Measurements from ENCODE around the gene ZC3H4. TPM values are rescaled to one million over a fixed set of nuclear protein-coding genes. Genes with fewer than 3 reads are reported as not detected.

ZC3H4 gene
- total and polyA plus RNA-seq, 9 donors, result 10.7 to 58.2 (median 45.5) TPM

DNA sequence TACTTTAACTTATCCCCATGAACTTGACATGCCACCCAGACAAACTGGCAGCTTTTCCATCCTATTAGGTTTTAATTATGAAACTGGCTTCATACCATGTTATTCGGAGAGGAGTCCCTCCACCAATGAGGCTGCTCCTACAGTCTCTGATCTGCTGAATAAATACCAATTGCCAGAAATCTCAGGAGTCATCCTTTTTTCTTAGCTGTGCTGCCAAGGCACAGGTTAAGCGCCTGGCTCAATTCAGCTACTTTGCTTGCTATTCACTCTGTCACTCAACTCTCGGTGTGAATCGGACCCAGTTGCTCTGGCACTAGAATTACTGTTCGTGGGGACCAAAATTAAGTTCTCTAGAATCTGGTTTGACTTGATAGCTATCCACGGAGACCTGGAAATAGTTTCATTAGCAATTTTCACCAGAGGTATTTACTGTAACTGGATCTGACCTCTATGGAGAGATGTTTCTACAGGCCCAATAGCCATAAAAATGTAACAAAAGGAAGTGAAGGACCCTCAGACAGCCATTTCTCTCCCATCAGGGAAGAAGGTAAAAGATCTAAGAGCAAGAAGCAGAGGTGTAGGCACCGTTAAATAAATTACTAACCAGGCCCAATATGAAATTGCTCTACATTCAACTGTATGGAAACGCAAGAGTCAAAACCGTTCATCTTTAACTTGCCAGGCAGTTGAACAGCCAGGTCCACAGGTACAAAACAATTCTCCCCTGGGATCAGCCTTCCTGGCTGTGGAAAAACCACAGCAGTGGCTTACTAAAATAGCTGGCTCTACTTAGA, 5.4 kb downstream of the ZC3H4 start:
- WGBS, 3 donors, result 85 to 89% (median 87%) methylated on average over 9 of the region's 9 CpGs
- DNase-seq, result no peak
- intact Hi-C loops (cut with DNase I), result no loop called here
- H3K9me3 ChIP-seq, result no peaks in the 10 kb centered on the region
- H3K27ac ChIP-seq, result no peak overlapping the region
- no peak overlapping the region for H3K4me3 ChIP-seq
- H3K4me1 ChIP-seq (ENCODE audit: insufficient read depth), result peaks cover 2% of the 10 kb centered on the region
- TF ChIP-seq EP300 (IDR thresholded peaks at IDR 0.05) (no peak), POLR2A (IDR thresholded peaks at IDR 0.05) (no peak)
- TF ChIP-seq, protein P1, sequence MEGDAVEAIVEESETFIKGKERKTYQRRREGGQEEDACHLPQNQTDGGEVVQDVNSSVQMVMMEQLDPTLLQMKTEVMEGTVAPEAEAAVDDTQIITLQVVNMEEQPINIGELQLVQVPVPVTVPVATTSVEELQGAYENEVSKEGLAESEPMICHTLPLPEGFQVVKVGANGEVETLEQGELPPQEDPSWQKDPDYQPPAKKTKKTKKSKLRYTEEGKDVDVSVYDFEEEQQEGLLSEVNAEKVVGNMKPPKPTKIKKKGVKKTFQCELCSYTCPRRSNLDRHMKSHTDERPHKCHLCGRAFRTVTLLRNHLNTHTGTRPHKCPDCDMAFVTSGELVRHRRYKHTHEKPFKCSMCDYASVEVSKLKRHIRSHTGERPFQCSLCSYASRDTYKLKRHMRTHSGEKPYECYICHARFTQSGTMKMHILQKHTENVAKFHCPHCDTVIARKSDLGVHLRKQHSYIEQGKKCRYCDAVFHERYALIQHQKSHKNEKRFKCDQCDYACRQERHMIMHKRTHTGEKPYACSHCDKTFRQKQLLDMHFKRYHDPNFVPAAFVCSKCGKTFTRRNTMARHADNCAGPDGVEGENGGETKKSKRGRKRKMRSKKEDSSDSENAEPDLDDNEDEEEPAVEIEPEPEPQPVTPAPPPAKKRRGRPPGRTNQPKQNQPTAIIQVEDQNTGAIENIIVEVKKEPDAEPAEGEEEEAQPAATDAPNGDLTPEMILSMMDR (IDR thresholded peaks at IDR 0.05), result no peak
- no peaks in the 10 kb centered on the region for H3K36me3 ChIP-seq
- no peaks in the 10 kb centered on the region for H3K27me3 ChIP-seq

GRCh38 chr19:47107202-47107952, 6.2 kb downstream of the ZC3H4 start:
- Histone ChIP-seq H3K4me3 (no peak overlapping the region), H3K27me3 (no peaks in the 10 kb centered on the region), H3K4me1 (ENCODE audit: insufficient read depth) (peaks cover 2% of the 10 kb centered on the region), H3K27ac (no peak overlapping the region), H3K9me3 (no peaks in the 10 kb centered on the region), H3K36me3 (no peaks in the 10 kb centered on the region)
- 53 to 64% (median 58%) methylated on average over 9 of the region's 9 CpGs for WGBS, 3 donors
- DNase-seq, result no peak
- intact Hi-C loops (cut with DNase I), result no loop called here
- TF ChIP-seq EP300 (IDR thresholded peaks at IDR 0.05), result no peak

DNA sequence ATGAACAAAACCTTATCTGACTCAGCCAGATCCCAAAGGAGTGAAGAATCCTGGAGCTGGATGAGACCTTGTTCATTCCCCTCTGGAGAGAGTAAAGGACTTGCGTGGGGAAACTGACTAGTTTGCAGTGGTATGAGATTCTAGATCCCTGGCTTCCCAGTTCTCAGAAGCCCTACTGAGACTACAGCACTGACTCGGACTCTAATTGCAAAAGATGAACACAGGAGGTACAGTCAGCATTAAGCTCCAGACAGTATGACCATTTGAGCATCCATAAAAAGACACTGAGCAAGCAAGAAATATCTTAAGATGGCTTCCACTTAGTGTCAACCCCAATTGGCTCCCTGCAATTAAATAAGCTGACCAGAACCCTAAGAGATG, 6.8 kb downstream of the ZC3H4 start:
- 45 to 53% (median 47%) methylated on average over 2 of the region's 2 CpGs for WGBS, 3 donors
- peaks cover 2% of the 10 kb centered on the region for H3K4me1 ChIP-seq (ENCODE audit: insufficient read depth)
- TF ChIP-seq POLR2A (IDR thresholded peaks at IDR 0.05), result no peak
- no peak for TF ChIP-seq EP300 (IDR thresholded peaks at IDR 0.05)
- TF ChIP-seq, protein P1 (IDR thresholded peaks at IDR 0.05), result no peak

DNA sequence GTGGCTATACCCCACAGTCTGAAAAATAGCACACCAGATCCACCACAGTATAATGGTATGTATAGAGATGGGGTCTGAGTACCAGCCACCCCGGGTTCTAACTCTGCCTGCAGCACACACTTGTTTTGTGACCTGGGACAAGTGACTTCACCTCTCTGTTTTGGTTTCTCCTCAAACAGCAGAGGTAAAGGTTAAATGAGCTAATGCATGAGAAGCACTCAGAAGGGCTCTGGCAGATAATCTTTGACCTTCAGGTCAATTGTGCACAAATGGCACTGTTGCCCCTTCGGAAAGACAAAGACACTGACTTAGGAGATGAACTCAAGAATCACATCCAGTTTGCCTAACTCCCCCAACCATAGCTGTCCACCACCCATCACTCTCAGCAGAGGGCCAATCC, 7.7 kb downstream of the ZC3H4 start:
- H3K9me3 ChIP-seq, result no peaks in the 10 kb centered on the region
- no peak for TF ChIP-seq EP300 (IDR thresholded peaks at IDR 0.05)
- 50 to 88% (median 71%) methylated on average over 2 of the region's 2 CpGs for WGBS, 3 donors
- DNase-seq, result no peak
- H3K36me3 ChIP-seq, result no peaks in the 10 kb centered on the region
- peaks cover 2% of the 10 kb centered on the region for H3K4me1 ChIP-seq (ENCODE audit: insufficient read depth)
- no peak overlapping the region for H3K4me3 ChIP-seq
- H3K27ac ChIP-seq, result no peak overlapping the region
- intact Hi-C loops (cut with DNase I), result no loop called here
- H3K27me3 ChIP-seq, result no peaks in the 10 kb centered on the region

More for the DNA sequence above, 6.8 kb downstream of the ZC3H4 start:
- H3K36me3 ChIP-seq, result no peaks in the 10 kb centered on the region
- no peak overlapping the region for H3K4me3 ChIP-seq
- H3K27ac ChIP-seq, result no peak overlapping the region
- intact Hi-C loops (cut with DNase I), result no loop called here
- no peaks in the 10 kb centered on the region for H3K27me3 ChIP-seq
- no peak for DNase-seq
- no peaks in the 10 kb centered on the region for H3K9me3 ChIP-seq

- intact Hi-C loops (cut with DNase I), result no loop called here
- H3K9me3 ChIP-seq, result no peaks in the 10 kb centered on the region
- no peak overlapping the region for H3K27ac ChIP-seq
- H3K27me3 ChIP-seq, result no peaks in the 10 kb centered on the region
- no peaks in the 10 kb centered on the region for H3K36me3 ChIP-seq
- TF ChIP-seq, protein P1 (IDR thresholded peaks at IDR 0.05), result no peak
- TF ChIP-seq POLR2A (IDR thresholded peaks at IDR 0.05), result no peak
- TF ChIP-seq EP300 (IDR thresholded peaks at IDR 0.05), result no peak
- WGBS, 3 donors, result 79 to 86% (median 81%) methylated on average over 9 of the region's 9 CpGs
- peaks cover 2% of the 10 kb centered on the region for H3K4me1 ChIP-seq (ENCODE audit: insufficient read depth)
- H3K4me3 ChIP-seq, result no peak overlapping the region
- DNase-seq, result no peak
Observed at GRCh38 chr19:47104680-47105079, 8.9 kb downstream of the ZC3H4 start.
